HG02885 (cell line): ENCODE results near the gene PNMT.
A peak's percentile ranks its signal among the peaks of the same experiment; 100 is the strongest.

Experiments
- ATAC-seq: cut with Tn5 transposase; IDR thresholded peaks from one replicate; pipeline ENCODE4 v1.9.1; 2021; ENCODE audit warnings: mild to moderate bottlenecking; ENCODE audit not compliant: unreplicated experiment, poor library complexity

Gene PNMT

GRCh38 chr17:39666601-39667261 lies 1.5 kb upstream of the PNMT start:
- no peak for ATAC-seq

- no peak for ATAC-seq
Observed at GRCh38 chr17:39667262-39667944, 850 bp upstream of the PNMT start.

DNA sequence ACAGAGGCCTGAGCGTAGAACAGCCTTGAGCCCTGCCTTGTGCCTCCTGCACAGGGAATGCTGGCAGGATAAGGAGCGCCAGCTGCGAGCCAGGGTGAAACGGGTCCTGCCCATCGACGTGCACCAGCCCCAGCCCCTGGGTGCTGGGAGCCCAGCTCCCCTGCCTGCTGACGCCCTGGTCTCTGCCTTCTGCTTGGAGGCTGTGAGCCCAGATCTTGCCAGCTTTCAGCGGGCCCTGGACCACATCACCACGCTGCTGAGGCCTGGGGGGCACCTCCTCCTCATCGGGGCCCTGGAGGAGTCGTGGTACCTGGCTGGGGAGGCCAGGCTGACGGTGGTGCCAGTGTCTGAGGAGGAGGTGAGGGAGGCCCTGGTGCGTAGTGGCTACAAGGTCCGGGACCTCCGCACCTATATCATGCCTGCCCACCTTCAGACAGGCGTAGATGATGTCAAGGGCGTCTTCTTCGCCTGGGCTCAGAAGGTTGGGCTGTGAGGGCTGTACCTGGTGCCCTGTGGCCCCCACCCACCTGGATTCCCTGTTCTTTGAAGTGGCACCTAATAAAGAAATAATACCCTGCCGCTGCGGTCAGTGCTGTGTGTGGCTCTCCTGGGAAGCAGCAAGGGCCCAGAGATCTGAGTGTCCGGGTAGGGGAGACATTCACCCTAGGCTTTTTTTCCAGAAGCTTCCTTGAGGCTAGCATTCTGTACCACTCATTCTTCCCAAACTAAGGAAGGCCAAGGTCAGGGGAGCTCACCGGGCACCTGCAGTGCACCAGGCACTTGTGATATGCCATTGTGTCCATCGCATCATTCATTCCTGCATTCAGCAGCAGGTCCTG lies 1.9 kb downstream of the PNMT start:
- ATAC-seq, result no peak

GRCh38 chr17:39670746-39671145 lies 2.5 kb downstream of the PNMT start:
- ATAC-seq, result no peak

GRCh38 chr17:39671651-39672521 lies 3.6 kb downstream of the PNMT start:
- no peak for ATAC-seq

GRCh38 chr17:39672522-39673334 lies 4.5 kb downstream of the PNMT start:
- ATAC-seq, result no peak

- ATAC-seq, result no peak
Observed at GRCh38 chr17:39673335-39674081, 5.3 kb downstream of the PNMT start.

DNA sequence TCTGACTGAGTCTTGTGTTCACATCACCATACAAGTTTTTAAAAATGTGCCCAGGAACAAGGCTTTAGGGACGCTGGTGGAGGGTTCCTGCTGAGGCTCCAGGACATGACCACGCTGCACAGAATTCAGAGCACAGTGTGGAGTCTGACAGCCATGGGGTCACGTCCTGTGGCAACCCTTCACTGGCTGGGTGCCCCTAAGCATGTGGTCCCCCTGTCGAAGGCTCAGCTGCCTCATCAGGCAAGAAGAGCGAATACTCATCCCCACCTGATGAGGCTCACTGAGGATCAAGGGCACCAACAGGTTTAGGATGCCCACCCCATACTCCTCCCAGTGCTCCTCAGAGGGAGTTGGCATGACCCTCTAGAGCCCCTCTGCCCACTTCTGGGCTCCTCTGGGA lies 5.9 kb downstream of the PNMT start:
- no peak for ATAC-seq

DNA sequence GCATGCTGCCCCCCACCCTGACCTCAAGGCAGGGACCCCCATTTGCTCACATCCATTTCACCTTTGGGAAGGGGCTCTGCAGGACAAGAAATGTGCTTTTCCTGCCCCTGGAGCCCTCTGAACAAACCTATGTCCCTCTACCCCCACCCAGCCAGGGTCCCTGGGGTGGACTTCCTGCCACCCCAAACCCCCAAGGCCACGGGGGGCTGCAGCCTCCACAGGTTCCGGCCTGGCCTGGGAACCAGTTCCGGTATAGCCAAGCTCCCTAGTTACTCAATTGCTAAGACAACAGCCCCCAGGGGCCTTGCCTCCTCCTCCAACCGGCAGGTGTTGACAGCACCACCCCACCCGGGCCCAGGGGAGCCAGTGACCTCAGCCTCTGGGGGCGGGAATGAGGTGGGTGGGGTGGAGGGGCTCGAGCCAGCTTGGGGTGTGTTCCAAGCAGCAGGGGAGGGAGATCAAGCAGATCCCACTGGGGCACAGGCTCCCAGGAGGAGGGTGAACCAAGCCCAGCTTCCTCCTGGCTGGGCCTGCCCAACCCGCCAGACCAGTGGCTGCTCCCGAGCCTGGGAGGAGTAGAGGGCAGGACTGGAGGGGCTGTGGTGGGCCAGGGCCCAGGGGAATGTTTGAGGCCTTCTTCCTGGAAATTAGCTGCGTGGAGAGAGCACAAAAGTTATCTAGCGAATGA lies 6.6 kb downstream of the PNMT start:
- no peak for ATAC-seq

- no peak for ATAC-seq
Observed at GRCh38 chr17:39675390-39676082, 7.3 kb downstream of the PNMT start.

DNA sequence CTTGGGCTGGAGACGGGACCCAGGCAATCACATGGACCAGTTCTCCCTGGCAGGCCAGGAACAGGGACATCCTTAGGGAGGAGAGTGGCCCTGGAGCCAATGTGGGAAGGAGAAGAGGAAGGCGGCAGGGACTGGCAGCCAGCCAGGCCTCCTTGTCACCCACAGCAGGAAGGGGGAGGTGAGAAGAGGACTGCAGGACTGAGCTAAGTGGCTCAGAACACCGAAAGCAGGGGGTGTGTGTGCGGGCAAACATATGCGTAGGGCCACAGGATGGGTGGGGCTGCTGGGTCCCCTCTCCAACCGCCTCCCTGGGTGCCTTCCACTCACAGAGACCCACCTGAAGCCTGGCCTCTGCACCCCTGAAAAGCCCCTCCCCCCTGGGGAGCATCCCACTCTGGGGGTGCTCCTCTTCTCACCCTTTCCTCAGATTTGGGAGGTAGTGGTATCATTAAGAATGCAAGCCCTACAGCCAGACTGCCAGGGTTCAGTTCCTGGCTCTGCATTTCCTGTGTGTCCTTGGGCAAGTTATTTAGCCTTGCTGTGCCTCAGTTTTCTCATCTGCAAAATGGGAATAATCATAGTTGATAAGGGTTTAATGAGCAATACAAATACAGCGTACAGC lies 8.1 kb downstream of the PNMT start:
- ATAC-seq, result peak; percentile 53

DNA sequence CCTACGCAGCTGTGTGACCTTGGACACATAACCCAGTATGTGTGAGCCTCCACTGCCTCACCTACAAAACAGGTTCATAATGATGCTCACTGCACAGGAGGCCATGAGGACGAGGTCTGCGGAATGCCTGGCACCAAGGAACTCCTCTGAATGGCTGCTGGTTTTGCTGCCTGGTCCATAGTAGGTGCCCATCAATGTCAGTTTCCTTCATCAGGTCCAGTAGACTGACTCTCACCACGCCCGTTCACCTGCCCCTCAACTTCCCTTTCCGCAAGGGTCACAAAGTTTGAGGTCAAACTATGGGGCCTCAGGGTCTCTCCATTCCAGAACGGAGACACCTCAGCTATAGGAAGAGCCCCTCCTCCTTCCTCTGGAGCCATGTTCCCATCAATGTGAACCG lies 8.8 kb downstream of the PNMT start:
- no peak for ATAC-seq

DNA sequence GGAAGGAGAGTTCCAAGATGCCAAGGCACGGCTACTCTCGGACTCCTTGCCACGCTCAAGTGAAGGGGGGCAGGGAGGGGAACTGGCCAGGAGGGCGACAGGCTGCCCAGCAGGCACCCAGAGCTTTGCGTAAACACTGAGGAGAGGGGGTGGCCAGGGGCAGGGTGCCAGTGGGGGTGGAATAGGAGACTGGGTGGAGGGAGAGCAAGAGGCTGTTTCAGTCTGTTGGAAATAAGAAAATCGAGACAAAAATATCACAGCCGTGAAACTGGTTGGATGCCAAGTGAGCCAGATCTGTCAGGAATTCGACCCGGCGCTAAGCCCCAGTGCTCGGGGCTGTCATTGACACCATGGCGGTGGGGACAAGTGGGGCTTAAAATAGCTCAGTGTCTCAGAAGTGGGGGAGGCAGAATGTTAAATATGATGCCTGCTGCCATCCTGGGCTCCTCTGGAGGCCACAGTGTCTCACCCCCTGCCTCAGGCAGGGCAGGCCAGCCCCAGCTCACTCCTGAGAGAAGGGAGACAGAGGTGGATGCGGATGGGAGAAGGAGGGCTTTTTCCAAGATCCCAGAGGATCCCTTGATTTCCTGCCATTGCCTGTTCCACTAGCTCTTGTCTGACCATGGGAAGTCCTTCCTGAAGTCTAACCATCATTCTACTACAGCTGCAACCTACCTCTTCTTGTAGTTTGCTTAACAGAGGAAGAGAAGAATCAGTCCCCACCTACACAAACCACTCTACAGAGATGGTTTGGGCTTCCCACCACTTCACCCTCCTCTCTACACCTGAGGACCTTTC lies 9.5 kb downstream of the PNMT start:
- ATAC-seq, result no peak

DNA sequence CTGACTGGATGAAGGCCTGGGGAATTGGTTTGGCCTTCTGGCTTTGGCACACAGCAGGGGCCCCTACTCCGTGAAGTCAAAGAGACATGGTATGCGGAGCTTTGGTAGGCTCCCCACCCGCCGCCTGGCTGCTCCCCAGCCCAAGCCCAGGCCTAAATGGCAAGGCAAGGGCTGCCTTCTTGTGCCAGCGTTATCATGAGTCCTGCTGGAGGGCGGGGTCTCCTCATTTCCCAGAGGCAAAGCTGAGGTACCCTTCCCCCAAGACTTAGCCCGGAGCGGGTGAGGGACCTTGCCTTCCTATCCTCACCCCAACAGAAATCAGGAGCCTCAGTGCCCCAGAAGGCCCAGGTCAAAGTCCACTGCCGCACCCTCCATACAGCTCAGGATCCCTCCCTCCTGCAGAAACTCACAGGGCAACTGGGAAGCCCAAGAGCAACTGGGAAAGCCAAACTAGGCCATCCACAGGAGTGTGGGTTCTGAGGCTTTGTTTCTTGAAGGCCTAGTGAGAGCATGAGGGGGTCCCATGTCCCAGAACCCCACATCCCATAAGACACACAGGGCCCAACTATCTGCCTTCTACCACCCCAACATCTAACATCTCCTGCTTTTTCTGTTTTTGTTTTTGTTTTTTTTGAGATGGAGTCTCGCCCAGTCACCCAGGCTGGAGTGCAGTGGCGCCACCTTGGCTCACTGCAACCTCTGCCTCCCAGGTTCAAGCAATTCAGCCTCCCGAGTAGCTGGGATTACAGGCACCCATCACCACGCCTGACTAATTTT lies 10.3 kb downstream of the PNMT start:
- no peak for ATAC-seq

- no peak for ATAC-seq
Observed at GRCh38 chr17:39679521-39680192, 11.4 kb downstream of the PNMT start.
